ENCODE measurements around the gene POLR3F. TPM values are rescaled to one million over a fixed set of nuclear protein-coding genes. Genes with fewer than 3 reads are reported as not detected.

POLR3F gene
- total and polyA plus RNA-seq, 2 donors (not counting 1 experiment from before 2014, with no cell fraction given), result 2.9 to 13.1 TPM

DNA sequence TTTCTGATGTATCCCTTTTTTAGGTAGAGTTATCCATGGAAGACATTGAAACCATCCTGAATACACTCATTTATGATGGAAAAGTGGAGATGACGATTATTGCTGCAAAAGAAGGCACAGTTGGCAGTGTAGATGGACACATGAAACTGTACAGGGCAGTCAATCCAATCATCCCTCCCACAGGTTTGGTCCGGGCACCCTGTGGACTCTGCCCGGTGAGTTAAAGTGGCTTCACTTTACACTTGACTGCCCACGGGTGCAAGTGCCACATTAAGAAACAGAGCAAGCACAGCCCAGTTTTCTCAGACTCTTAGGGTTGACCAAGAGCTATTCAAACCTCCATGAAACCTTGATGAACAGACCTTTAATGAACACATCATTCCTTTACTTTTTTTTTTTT lies 14.4 kb downstream of the POLR3F start:
- Histone ChIP-seq H3K4me1 (ENCODE audit: control insufficient read depth in 2 of 2, insufficient read depth in 2 of 2, low read length in 2 of 2) (no peaks in the 10 kb centered on the region), H3K27ac (ENCODE audit: low read length in 2 of 2) (no peak overlapping the region), H3K9me3 (ENCODE audit: control extremely low read depth in 1 of 3, control insufficient read depth in 2 of 3, insufficient read depth in 1 of 3, low read length in 2 of 3) (no peaks in the 10 kb centered on the region), H2AFZ (ENCODE audit: insufficient read depth, low read depth, low read length, poor library complexity, severe bottlenecking) (no peak overlapping the region), H3K27me3 (replicated peaks in 1 of 4; ENCODE audit: control extremely low read depth in 1 of 4, control insufficient read depth in 3 of 4, insufficient read depth in 4 of 4, low read length in 3 of 4) (no peaks in the 10 kb centered on the region), H3K9ac (ENCODE audit: low read length) (no peak overlapping the region), H3K4me2 (replicated peaks; ENCODE audit: low read depth, low read length, poor library complexity, severe bottlenecking) (no peak overlapping the region), H3K79me2 (ENCODE audit: control insufficient read depth, insufficient read depth, low read length) (no peaks in the 10 kb centered on the region), H3K4me3 (ENCODE audit: control extremely low read depth in 1 of 5, extremely low read depth in 1 of 5, insufficient read depth in 1 of 5, low read depth in 2 of 5, low read length in 4 of 5) (no peak overlapping the region), H3K36me3 (replicated peaks in 1 of 2; ENCODE audit: control extremely low read depth in 1 of 2, control insufficient read depth in 1 of 2, extremely low read depth in 1 of 2, insufficient read depth in 2 of 2, low read length in 1 of 2) (peaks cover 7 to 22% of the 10 kb centered on the region in 2 experiments), H4K20me1 (ENCODE audit: control insufficient read depth, insufficient read depth, low read length, poor library complexity, severe bottlenecking) (no peaks in the 10 kb centered on the region)
- Mint-ChIP-seq H3K27ac (no peak overlapping the region), H3K27me3 (no peaks in the 10 kb centered on the region), H3K4me3 (no peak overlapping the region), H3K9me3 (ENCODE audit: insufficient read depth) (no peaks in the 10 kb centered on the region), H3K4me1 (no peaks in the 10 kb centered on the region)
- ChIA-PET POLR2A (no interaction called here), CTCF (no interaction called here)
- 100% methylated on average over 3 of the region's 4 CpGs for WGBS (ENCODE audit: insufficient coverage)
- ATAC-seq (ENCODE audit: low read depth) (no peak), DNase-seq (no peak)
- intact Hi-C loops (cut with micrococcal nuclease), result no loop called here
- TF ChIP-seq, protein P1, sequence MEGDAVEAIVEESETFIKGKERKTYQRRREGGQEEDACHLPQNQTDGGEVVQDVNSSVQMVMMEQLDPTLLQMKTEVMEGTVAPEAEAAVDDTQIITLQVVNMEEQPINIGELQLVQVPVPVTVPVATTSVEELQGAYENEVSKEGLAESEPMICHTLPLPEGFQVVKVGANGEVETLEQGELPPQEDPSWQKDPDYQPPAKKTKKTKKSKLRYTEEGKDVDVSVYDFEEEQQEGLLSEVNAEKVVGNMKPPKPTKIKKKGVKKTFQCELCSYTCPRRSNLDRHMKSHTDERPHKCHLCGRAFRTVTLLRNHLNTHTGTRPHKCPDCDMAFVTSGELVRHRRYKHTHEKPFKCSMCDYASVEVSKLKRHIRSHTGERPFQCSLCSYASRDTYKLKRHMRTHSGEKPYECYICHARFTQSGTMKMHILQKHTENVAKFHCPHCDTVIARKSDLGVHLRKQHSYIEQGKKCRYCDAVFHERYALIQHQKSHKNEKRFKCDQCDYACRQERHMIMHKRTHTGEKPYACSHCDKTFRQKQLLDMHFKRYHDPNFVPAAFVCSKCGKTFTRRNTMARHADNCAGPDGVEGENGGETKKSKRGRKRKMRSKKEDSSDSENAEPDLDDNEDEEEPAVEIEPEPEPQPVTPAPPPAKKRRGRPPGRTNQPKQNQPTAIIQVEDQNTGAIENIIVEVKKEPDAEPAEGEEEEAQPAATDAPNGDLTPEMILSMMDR (IDR thresholded peaks at IDR 0.05), result no peak
- no peak for TF ChIP-seq EZH2 (IDR thresholded peaks at IDR 0.05; ENCODE audit: borderline replicate concordance, insufficient read depth, low read depth, low read length, poor library complexity, severe bottlenecking)

DNA sequence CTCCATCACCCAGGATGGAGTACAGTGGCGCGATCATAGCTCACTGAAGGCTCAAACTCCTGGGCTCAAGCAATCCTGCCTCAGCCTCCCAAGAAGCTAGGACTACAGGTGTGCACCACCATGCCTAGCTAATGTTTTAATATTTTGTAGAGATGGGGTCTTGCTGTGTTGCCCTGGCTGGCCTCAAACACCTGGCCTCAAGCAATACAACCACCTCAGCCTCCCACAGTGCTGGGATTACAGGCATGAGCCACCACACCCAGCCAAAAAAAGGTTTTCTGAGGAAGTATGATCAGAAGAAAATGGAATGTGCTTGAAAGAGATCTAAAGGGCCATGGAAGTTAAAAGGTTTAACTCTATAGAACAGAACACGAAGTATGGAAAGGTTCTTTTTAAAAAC lies 21.1 kb downstream of the POLR3F start:
- intact Hi-C loops (cut with micrococcal nuclease), result no loop called here
- no peak for TF ChIP-seq EZH2 (IDR thresholded peaks at IDR 0.05; ENCODE audit: borderline replicate concordance, insufficient read depth, low read depth, low read length, poor library complexity, severe bottlenecking)
- TF ChIP-seq, protein P1 (IDR thresholded peaks at IDR 0.05), result no peak
- no peak overlapping the region for H3K4me2 ChIP-seq (replicated peaks; ENCODE audit: low read depth, low read length, poor library complexity, severe bottlenecking)
- H3K27me3 ChIP-seq (replicated peaks in 1 of 4; ENCODE audit: control extremely low read depth in 1 of 4, control insufficient read depth in 3 of 4, insufficient read depth in 4 of 4, low read length in 3 of 4), result no peaks in the 10 kb centered on the region
- DNase-seq (no peak), ATAC-seq (ENCODE audit: low read depth) (no peak)
- no peaks in the 10 kb centered on the region for H3K9me3 ChIP-seq (ENCODE audit: control extremely low read depth in 1 of 3, control insufficient read depth in 2 of 3, insufficient read depth in 1 of 3, low read length in 2 of 3)
- H3K36me3 ChIP-seq (replicated peaks in 1 of 2; ENCODE audit: control extremely low read depth in 1 of 2, control insufficient read depth in 1 of 2, extremely low read depth in 1 of 2, insufficient read depth in 2 of 2, low read length in 1 of 2), result peaks cover 3 to 38% of the 10 kb centered on the region in 2 experiments
- no peaks in the 10 kb centered on the region for H4K20me1 ChIP-seq (ENCODE audit: control insufficient read depth, insufficient read depth, low read length, poor library complexity, severe bottlenecking)
- whole genome bisulfite sequencing (ENCODE audit: insufficient coverage), result no CpG with 5 or more reads among the region's 3 CpGs
- POLR2A ChIA-PET, result no interaction called here
- Mint-ChIP-seq H3K27ac (no peak overlapping the region), H3K4me3 (no peak overlapping the region), H3K4me1 (no peaks in the 10 kb centered on the region), H3K27me3 (no peaks in the 10 kb centered on the region), H3K9me3 (ENCODE audit: insufficient read depth) (no peaks in the 10 kb centered on the region)
- H3K4me1 ChIP-seq (ENCODE audit: control insufficient read depth in 2 of 2, insufficient read depth in 2 of 2, low read length in 2 of 2), result no peaks in the 10 kb centered on the region
- no peak overlapping the region for H2AFZ ChIP-seq (ENCODE audit: insufficient read depth, low read depth, low read length, poor library complexity, severe bottlenecking)
- no peak overlapping the region for H3K9ac ChIP-seq (ENCODE audit: low read length)
- H3K4me3 ChIP-seq (ENCODE audit: control extremely low read depth in 1 of 5, extremely low read depth in 1 of 5, insufficient read depth in 1 of 5, low read depth in 2 of 5, low read length in 4 of 5), result no peak overlapping the region
- no peaks in the 10 kb centered on the region for H3K79me2 ChIP-seq (ENCODE audit: control insufficient read depth, insufficient read depth, low read length)
- CTCF ChIA-PET, result interaction anchor here (0.7 kb wide), 1 partner anchor 26 kb away, joined by 4 read pairs; no protein-coding TSS in a partner anchor
- no peak overlapping the region for H3K27ac ChIP-seq (ENCODE audit: low read length in 2 of 2)

All from B cell (primary cell).